Adrenal gland (tissue), 12 donors: ENCODE results near the gene DHRS3. TPM values are rescaled to one million over a fixed set of nuclear protein-coding genes. Genes with fewer than 3 reads are reported as not detected.

Source experiments
- DNase-seq, 7 donors: peaks; one replicate each; pipeline ENCODE4 v3.0.0-alpha.2; 2019 to 2020
- H3K27ac ChIP-seq, 5 donors: fragments of 200-600 bp; sonication (generic) in 4 of 5; 1 replicate in 3 of 5; 2 replicates in 2 of 5; pipeline versions ENCODE4 v1.5.1 to v1.8.0; 2016 to 2020; ENCODE audit warnings: mild to moderate bottlenecking in 1 of 5
- H3K27me3 ChIP-seq: fragments of 200-600 bp; 2 replicates; pipeline ENCODE4 v1.8.0; 2021
- H3K36me3 ChIP-seq, 2 donors: fragments of 200-600 bp; replicated peaks in 1 of 2; 1 replicate in 1 of 2; 2 replicates in 1 of 2; pipeline versions ENCODE4 v1.5.1 to v1.8.0; 2018 to 2022
- H3K4me1 ChIP-seq, 2 donors: fragments of 200-600 bp; replicated peaks in 1 of 2; 1 replicate in 1 of 2; 2 replicates in 1 of 2; pipeline versions ENCODE4 v1.5.1 to v1.8.0; 2018 to 2021
- H3K4me3 ChIP-seq, 4 donors: fragments of 200-600 bp; sonication (generic) in 3 of 4; one replicate each; pipeline ENCODE4 v1.5.1; 2016 to 2018
- H3K9me3 ChIP-seq, 3 donors: fragments of 200-600 bp; sonication (generic) in 1 of 3; replicated peaks in 1 of 3; 1 replicate in 2 of 3; 2 replicates in 1 of 3; pipeline versions ENCODE4 v1.5.1 to v1.8.0; 2016 to 2021
- POLR2A ChIP-seq, 2 donors: fragments of 450-650 bp; IDR thresholded peaks; one replicate each; pipeline ENCODE4 v1.6.1; 2017; ENCODE audit warnings: antibody characterized with exemption in 2 of 2, mild to moderate bottlenecking in 2 of 2, moderate library complexity in 1 of 2
- WGBS, 4 donors: extraction: QIAGEN DNeasy Blood & Tissue Kit in 2 of 4; methylation state at CpG; one replicate each; pipeline versions ENCODE4 v1.1.5 to v1.1.7; 2013 to 2017; 5-methylcytosine and 5-hydroxymethylcytosine counted together
- intact Hi-C, 2 donors: fragments of 100-400 bp; cut with DNase I; formaldehyde crosslinking; loops; one replicate each; pipeline versions ENCODE4 v1.14.1 to v1.15.0; 2022 to 2023
- polyA plus RNA-seq, 3 donors: library from polyadenylated mRNA; stranded (reverse); fragments of 200-250 nt in 2 of 3; fragments of 350-450 nt in 1 of 3; fragmentation: Illumina TruSeq in 1 of 3; extraction: RNeasy Lipid Tissue Mini Kit (QIAGEN cat#74804) in 1 of 3; gene quantifications; one replicate each; pipeline ENCODE4 v1.2.3, GENCODE V29; 2013 to 2014
- total RNA-seq, 9 donors: library from RNA; depleted of rRNA in 4 of 9; stranded (reverse); fragments of >200 nt in 4 of 9; fragments of 120-200 nt in 1 of 9; fragmentation: NEBNext Ultra II Directional in 1 of 9; extraction: Animal tissue kit (Norgen Biotek cat#: 25700) in 1 of 9; gene quantifications; one replicate each; pipeline versions ENCODE4 v1.1.0 to v1.2.4, GENCODE V29; 2013 to 2023
- TF ChIP-seq, protein P1 (sequence below), 6 experiments: fragments of 450-650 bp in 4 of 6; fragments of 200-600 bp in 2 of 6; sonication (generic) in 1 of 6; IDR thresholded peaks; 1 replicate in 5 of 6; 2 replicates in 1 of 6; pipeline versions ENCODE4 v1.5.1 to v1.8.0; 2016 to 2021; ENCODE audit warnings: antibody characterized with exemption in 6 of 6, mild to moderate bottlenecking in 2 of 6, moderate library complexity in 1 of 6
- donor health status: healthy with polysubstance abuse.
- donor health status: Bipolar disorder and iron deficiency.
- donor health status: DM: yes; HTN: yes; CAD: no.
- donor health status: DM: no; HTN: no; CAD: no.
- donor health status: DM: no; HTN: no; CAD: no.
- donor health status: DM: yes; HTN: yes; CAD: no.

DHRS3 gene
- total and polyA plus RNA-seq, 12 donors, result 7.7 to 72.4 (median 41.3) TPM

DNA sequence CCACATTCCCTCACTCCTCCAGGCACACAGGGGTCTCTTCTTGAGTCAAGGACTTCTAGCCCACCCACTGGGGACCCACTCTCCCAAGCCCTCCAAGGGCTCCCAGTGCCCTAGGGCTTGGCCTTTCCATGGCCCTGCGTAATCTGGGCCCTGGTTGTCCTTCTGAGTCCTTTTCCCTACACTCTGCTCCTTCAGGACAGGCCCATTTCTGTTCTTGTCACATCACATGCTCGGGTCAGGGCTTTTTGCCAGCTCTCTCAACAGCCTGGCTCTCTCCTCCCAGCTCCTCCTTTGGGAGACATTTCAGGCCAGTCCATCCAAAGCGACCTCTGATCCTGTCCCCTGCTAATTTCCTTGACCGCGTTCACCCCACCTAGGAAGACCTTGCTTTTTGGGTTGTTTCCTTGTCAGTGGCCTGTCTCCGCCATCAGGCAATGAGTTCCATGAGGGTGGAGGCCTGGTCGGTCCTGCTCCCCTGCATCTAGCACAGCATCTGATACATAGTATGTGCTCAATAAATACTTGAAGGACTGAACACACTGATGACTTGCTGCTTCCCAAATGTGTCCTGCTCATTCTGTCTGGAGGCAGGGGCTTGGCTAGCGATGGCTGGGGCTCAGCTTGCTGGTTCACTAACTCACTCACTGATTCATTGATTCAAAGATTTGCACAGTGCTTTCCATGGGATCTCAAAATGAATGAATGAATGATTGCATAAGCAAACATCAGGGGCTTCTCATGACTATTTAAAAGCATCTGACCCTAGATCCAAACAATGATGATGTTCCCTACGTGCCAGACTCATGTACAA, 44.8 kb downstream of the DHRS3 start:
- Histone ChIP-seq H3K27ac (no peak overlapping the region), H3K27me3 (no peaks in the 10 kb centered on the region), H3K4me1 (no peaks in the 10 kb centered on the region), H3K36me3 (peaks cover 0 to 63% of the 10 kb centered on the region in 2 donors), H3K4me3 (no peak overlapping the region), H3K9me3 (no peaks in the 10 kb centered on the region)
- no peak for TF ChIP-seq POLR2A (IDR thresholded peaks at IDR 0.05)
- TF ChIP-seq, protein P1, sequence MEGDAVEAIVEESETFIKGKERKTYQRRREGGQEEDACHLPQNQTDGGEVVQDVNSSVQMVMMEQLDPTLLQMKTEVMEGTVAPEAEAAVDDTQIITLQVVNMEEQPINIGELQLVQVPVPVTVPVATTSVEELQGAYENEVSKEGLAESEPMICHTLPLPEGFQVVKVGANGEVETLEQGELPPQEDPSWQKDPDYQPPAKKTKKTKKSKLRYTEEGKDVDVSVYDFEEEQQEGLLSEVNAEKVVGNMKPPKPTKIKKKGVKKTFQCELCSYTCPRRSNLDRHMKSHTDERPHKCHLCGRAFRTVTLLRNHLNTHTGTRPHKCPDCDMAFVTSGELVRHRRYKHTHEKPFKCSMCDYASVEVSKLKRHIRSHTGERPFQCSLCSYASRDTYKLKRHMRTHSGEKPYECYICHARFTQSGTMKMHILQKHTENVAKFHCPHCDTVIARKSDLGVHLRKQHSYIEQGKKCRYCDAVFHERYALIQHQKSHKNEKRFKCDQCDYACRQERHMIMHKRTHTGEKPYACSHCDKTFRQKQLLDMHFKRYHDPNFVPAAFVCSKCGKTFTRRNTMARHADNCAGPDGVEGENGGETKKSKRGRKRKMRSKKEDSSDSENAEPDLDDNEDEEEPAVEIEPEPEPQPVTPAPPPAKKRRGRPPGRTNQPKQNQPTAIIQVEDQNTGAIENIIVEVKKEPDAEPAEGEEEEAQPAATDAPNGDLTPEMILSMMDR (IDR thresholded peaks at IDR 0.05), result no peak
- intact Hi-C loops, result no loop called here
- DNase-seq, result peak in 5 of 7 donors; percentile 47 to 65 (median 49)
- 83 to 93% (median 89%) methylated on average over 9 of the region's 9 CpGs for WGBS, 4 donors

DNA sequence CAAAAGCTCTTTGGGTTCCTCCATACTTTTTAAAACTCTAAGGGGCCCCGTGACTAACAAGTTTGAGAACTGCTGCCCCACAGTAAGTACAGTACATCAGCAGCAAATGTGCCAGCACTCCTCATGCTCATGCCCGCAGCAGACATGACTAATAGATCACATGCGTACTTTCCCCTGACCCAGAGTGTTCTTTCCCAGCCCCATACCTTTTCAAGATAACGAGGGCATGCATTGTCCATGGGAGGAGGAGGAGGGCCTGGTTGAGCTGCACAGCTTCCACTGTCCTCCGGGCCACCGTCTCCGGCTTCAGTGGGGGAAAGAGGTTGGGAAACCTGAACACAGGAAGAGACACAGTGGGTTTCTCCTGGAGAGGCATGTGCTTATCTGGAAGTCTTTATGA, 45.5 kb downstream of the DHRS3 start:
- no peak overlapping the region for H3K4me3 ChIP-seq
- intact Hi-C loops, result no loop called here
- no peak overlapping the region for H3K27ac ChIP-seq
- H3K27me3 ChIP-seq, result no peaks in the 10 kb centered on the region
- DNase-seq, result no peak
- peaks cover 0 to 64% of the 10 kb centered on the region in 2 donors for H3K36me3 ChIP-seq
- no peaks in the 10 kb centered on the region for H3K4me1 ChIP-seq
- H3K9me3 ChIP-seq, result no peaks in the 10 kb centered on the region
- 89 to 97% (median 94%) methylated on average over 5 to 7 of the region's 7 CpGs for WGBS, 4 donors
- TF ChIP-seq, protein P1 (IDR thresholded peaks at IDR 0.05), result no peak
- no peak for TF ChIP-seq POLR2A (IDR thresholded peaks at IDR 0.05)

DNA sequence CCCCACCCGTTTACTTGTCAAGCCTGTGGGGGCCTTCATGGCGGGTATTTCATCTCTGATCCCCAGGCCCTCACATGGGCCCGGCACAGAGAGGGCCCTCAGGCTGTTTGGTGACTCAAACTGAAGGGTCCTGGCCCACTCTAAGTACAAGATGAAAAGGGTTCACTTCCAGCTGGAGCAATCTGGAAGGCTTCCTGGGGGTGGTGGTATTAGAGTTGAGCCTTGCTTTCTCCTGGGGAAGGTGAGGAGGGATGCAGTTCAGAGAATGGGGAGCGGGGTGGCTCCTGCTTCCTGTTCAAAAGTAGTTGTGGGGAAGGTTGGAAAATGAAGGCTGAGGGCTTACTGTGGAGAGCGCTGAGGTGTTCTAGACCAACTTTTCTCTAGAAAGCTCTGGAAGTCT, 47.7 kb downstream of the DHRS3 start:
- Histone ChIP-seq H3K4me3 (no peak overlapping the region), H3K27ac (no peak overlapping the region), H3K27me3 (no peaks in the 10 kb centered on the region), H3K36me3 (peaks cover 0 to 66% of the 10 kb centered on the region in 2 donors), H3K4me1 (peaks cover 0 to under 1% of the 10 kb centered on the region in 2 donors), H3K9me3 (no peaks in the 10 kb centered on the region)
- intact Hi-C loops, result no loop called here
- no peak for DNase-seq
- TF ChIP-seq, protein P1 (IDR thresholded peaks at IDR 0.05), result no peak
- TF ChIP-seq POLR2A (IDR thresholded peaks at IDR 0.05), result no peak
- WGBS, 4 donors, result 91 to 96% (median 96%) methylated on average over 5 of the region's 5 CpGs

DNA sequence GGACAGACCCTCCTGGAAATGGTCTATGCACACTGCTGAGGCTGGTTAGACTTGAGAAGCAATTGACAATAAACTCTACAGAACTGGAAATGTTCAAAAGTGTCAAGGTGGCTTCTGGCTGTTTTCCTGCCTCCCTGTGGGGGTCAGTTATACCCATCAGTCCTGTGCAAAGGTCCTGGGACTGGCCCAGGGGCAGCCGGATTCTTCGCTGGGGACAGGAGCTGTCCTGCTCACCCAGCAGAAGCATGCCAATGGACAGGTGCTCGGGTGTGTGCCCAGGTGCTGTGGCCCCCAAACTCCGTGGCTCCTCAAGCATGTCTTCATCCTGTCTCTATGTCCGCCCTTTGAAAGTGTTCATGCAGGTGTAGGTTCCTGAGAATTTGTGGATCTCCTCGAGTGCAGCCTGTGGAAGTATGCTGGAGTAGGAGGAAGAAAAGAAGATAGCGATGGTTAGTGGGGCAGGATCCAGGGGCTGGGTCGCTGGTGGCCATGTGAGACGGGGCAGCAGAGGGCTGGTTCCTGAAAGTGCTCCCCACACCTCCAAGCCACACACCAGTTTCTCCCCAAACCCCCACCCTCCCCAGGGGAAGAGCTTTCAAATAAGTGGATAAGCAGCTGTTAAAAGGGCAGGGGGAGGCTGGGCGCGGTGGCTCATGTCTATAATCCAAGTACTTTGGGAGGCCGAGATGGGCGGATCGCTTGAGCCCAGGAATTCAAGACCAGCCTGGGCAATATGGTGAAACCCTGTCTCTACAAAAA, 49.8 kb downstream of the DHRS3 start:
- no peak for DNase-seq
- no peaks in the 10 kb centered on the region for H3K27me3 ChIP-seq
- WGBS, 4 donors, result 94 to 99% (median 98%) methylated on average over 14 of the region's 14 CpGs
- TF ChIP-seq, protein P1 (IDR thresholded peaks at IDR 0.05), result no peak
- no peak for TF ChIP-seq POLR2A (IDR thresholded peaks at IDR 0.05)
- no peak overlapping the region for H3K4me3 ChIP-seq
- peaks cover 0 to 2% (median 0%) of the 10 kb centered on the region in 3 donors for H3K9me3 ChIP-seq
- H3K4me1 ChIP-seq, result peaks cover 0 to 6% of the 10 kb centered on the region in 2 donors
- H3K36me3 ChIP-seq, result peaks cover 0 to 51% of the 10 kb centered on the region in 2 donors
- intact Hi-C loops, result no loop called here
- H3K27ac ChIP-seq, result no peak overlapping the region
